ENCODE measurements around the gene WNT7A. TPM values are rescaled to one million over a fixed set of nuclear protein-coding genes. Genes with fewer than 3 reads are reported as not detected.

WNT7A gene
- total RNA-seq, 3 donors from 2014 or later, result not detected

DNA sequence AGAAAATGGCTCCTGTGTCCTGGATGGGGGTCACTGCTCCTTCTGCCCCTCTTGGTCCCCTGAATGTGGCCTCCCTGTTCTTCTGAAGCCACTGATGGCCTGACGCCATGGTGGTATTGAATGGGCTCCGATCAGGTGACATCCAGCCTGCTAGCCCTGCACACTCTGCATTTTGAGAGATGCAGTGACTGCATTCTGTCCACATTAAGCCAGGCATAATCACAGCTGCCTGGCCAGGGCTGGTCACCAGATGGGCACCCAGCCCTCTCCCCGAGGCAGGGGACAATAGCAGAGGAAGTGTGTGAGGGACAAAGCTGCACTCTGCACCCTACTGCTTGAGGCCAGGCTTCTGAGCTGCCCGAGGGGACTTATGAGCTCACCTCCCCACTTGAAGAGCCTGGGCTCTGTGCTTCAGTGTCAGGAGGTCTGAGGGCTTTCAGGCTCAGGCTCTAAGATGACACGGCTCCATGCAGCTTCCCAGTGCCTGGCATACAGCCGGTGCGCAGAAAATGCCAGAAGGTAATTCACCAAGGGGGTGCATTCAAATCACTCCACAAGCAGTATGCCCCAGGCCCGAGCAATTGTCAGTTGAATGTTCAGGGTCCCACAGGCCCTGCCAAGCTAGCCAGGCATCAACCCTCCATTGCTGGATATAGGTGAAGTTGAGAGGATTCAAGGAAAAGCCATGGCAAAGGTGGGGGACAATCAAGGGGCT lies 56.8 kb downstream of the WNT7A start:
- Histone ChIP-seq H3K4me3 (no peak overlapping the region), H3K9me3 (peaks cover 4 to 11% of the 10 kb centered on the region in 2 donors), H3K36me3 (no peaks in the 10 kb centered on the region), H3K27me3 (no peaks in the 10 kb centered on the region), H3K4me1 (no peaks in the 10 kb centered on the region), H3K27ac (no peak overlapping the region)
- DNase-seq (ENCODE audit: low spot score in 2 of 2), result no peak
- intact Hi-C loops (cut with DNase I; ENCODE audit: low total_unique reads), result no loop called here
- TF ChIP-seq, protein P1, sequence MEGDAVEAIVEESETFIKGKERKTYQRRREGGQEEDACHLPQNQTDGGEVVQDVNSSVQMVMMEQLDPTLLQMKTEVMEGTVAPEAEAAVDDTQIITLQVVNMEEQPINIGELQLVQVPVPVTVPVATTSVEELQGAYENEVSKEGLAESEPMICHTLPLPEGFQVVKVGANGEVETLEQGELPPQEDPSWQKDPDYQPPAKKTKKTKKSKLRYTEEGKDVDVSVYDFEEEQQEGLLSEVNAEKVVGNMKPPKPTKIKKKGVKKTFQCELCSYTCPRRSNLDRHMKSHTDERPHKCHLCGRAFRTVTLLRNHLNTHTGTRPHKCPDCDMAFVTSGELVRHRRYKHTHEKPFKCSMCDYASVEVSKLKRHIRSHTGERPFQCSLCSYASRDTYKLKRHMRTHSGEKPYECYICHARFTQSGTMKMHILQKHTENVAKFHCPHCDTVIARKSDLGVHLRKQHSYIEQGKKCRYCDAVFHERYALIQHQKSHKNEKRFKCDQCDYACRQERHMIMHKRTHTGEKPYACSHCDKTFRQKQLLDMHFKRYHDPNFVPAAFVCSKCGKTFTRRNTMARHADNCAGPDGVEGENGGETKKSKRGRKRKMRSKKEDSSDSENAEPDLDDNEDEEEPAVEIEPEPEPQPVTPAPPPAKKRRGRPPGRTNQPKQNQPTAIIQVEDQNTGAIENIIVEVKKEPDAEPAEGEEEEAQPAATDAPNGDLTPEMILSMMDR (IDR thresholded peaks at IDR 0.05), result no peak
- TF ChIP-seq POLR2AphosphoS5 (IDR thresholded peaks at IDR 0.05) (no peak), POLR2A (IDR thresholded peaks at IDR 0.05) (no peak)

DNA sequence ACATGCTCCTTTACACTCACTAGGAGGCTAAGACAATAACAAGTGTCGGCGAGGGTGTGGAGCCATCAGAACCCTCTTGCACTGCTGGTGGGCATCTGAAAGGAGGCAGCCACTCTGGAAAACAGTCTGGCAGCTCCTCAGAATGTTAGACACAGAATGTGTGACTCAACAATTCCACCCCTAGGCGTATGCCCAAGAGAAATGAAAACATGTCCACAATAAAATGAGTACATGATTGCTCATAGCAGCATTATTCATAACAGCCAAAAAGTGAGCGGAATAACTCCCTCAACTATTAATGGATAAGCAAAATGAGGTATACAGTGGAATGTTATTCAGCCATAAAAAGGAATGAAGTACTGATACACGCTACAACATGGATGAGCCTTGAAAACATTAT lies 57.8 kb downstream of the WNT7A start:
- H3K36me3 ChIP-seq, result no peaks in the 10 kb centered on the region
- H3K27me3 ChIP-seq, result no peaks in the 10 kb centered on the region
- H3K9me3 ChIP-seq, result peaks cover 4 to 11% of the 10 kb centered on the region in 2 donors
- no peak overlapping the region for H3K27ac ChIP-seq
- no peak for DNase-seq (ENCODE audit: low spot score in 2 of 2)
- H3K4me1 ChIP-seq, result no peaks in the 10 kb centered on the region
- no peak for TF ChIP-seq POLR2A (IDR thresholded peaks at IDR 0.05)
- TF ChIP-seq, protein P1 (IDR thresholded peaks at IDR 0.05), result no peak
- TF ChIP-seq POLR2AphosphoS5 (IDR thresholded peaks at IDR 0.05), result no peak
- intact Hi-C loops (cut with DNase I; ENCODE audit: low total_unique reads), result no loop called here
- H3K4me3 ChIP-seq, result no peak overlapping the region

DNA sequence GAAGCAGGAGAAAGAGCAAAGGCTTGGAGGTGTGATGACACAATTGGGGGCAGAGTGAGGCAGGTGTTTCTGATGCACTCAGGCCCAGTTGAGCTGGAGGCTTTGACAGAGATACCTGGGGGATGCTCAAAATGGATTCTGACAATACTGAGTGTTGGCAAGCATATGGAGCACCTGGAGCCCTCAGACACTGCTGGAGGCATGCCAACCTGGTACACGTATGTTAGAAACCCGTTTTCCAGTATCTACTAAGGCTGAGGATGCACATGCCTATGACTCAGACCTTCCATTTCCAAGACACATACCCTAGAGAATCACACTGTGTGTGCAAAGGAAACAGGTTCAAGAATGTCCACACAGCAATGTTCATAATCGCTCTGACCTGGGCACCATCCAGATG lies 58.7 kb downstream of the WNT7A start:
- no peak for DNase-seq (ENCODE audit: low spot score in 2 of 2)
- Histone ChIP-seq H3K36me3 (no peaks in the 10 kb centered on the region), H3K27me3 (no peaks in the 10 kb centered on the region), H3K27ac (no peak overlapping the region), H3K9me3 (peaks cover 13 to 20% of the 10 kb centered on the region in 2 donors), H3K4me1 (no peaks in the 10 kb centered on the region), H3K4me3 (no peak overlapping the region)
- intact Hi-C loops (cut with DNase I; ENCODE audit: low total_unique reads), result no loop called here
- no peak for TF ChIP-seq POLR2A (IDR thresholded peaks at IDR 0.05)
- TF ChIP-seq POLR2AphosphoS5 (IDR thresholded peaks at IDR 0.05), result no peak
- TF ChIP-seq, protein P1 (IDR thresholded peaks at IDR 0.05), result no peak

DNA sequence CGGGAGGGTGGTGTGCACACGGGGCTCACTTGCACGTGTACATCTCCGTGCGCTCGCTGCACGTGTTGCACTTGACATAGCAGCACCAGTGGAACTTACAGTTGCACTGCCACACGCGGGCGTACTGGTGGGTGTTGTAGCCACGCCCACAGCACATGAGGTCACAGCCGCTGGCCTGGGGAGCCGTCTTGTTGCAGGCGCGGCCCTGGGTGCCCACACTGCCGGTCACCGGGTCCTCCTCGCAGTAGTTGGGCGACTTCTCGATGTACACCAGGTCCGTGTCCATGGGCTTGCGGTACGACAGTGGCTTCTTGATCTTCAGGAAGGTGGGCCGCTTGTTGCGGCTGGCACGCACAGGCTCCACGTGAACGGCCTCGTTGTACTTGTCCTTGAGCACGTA lies 61.0 kb downstream of the WNT7A start:
- Histone ChIP-seq H3K27ac (no peak overlapping the region), H3K4me3 (no peak overlapping the region), H3K9me3 (peaks cover 35 to 42% of the 10 kb centered on the region in 2 donors), H3K36me3 (no peaks in the 10 kb centered on the region), H3K4me1 (no peaks in the 10 kb centered on the region), H3K27me3 (no peaks in the 10 kb centered on the region)
- intact Hi-C loops (cut with DNase I; ENCODE audit: low total_unique reads), result no loop called here
- no peak for DNase-seq (ENCODE audit: low spot score in 2 of 2)
- TF ChIP-seq, protein P1 (IDR thresholded peaks at IDR 0.05), result no peak
- TF ChIP-seq POLR2AphosphoS5 (IDR thresholded peaks at IDR 0.05) (no peak), POLR2A (IDR thresholded peaks at IDR 0.05) (no peak)

DNA sequence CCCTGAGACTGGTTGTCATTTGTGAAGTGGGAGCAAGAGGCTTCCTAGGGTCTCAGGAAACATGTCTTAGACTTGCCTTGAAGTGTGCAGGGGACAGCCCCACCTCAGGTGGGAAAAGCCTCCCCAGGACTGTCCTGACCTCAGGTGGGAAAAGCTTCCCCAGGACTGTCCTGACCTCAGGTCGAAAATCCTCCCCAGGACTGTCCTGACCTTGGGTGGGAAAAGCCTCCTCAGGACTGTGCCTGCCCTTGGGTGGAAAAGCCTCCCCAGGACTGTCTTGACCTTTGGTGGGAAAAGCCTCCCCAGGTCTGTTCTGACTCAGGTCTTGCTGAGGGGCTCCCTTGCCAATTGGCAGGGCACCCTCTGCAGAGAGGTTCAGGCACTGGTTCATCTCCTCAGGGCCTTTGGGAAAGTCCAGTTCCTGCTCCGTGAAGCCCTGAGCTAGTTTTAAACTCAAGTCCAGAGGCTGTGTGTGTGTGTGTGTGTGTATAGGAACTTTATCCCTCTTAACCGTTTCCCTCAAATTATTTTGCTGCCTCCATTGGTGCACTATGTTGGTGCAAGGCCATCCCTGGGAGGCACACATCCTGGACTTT lies 64.7 kb downstream of the WNT7A start:
- Histone ChIP-seq H3K4me1 (no peaks in the 10 kb centered on the region), H3K4me3 (no peak overlapping the region), H3K9me3 (peaks cover 44 to 47% of the 10 kb centered on the region in 2 donors), H3K36me3 (no peaks in the 10 kb centered on the region), H3K27me3 (no peaks in the 10 kb centered on the region), H3K27ac (no peak overlapping the region)
- intact Hi-C loops (cut with DNase I; ENCODE audit: low total_unique reads), result no loop called here
- TF ChIP-seq POLR2AphosphoS5 (IDR thresholded peaks at IDR 0.05) (no peak), POLR2A (IDR thresholded peaks at IDR 0.05) (no peak)
- TF ChIP-seq, protein P1 (IDR thresholded peaks at IDR 0.05), result no peak
- DNase-seq (ENCODE audit: low spot score in 2 of 2), result no peak

Data from breast epithelium (tissue), 4 donors.